ENCODE results near the gene PERM1. TPM values are rescaled to one million over a fixed set of nuclear protein-coding genes. Genes with fewer than 3 reads are reported as not detected.

The PERM1 gene
- total and polyA plus RNA-seq, 2 of the 13 experiments (the other 11 are each of a cell fraction or from before 2014, with no cell fraction given), result 0.04 to 0.29 TPM

GRCh38 chr1:1000357-1001056 is 18.6 kb upstream of the PERM1 start (continued):
- TF ChIP-seq STAT6 (CRISPR knock-in tag; IDR thresholded peaks at IDR 0.05; ENCODE audit: borderline replicate concordance), result no peak; the same call in 1 of the 2 replicates
- TF ChIP-seq, protein P1, sequence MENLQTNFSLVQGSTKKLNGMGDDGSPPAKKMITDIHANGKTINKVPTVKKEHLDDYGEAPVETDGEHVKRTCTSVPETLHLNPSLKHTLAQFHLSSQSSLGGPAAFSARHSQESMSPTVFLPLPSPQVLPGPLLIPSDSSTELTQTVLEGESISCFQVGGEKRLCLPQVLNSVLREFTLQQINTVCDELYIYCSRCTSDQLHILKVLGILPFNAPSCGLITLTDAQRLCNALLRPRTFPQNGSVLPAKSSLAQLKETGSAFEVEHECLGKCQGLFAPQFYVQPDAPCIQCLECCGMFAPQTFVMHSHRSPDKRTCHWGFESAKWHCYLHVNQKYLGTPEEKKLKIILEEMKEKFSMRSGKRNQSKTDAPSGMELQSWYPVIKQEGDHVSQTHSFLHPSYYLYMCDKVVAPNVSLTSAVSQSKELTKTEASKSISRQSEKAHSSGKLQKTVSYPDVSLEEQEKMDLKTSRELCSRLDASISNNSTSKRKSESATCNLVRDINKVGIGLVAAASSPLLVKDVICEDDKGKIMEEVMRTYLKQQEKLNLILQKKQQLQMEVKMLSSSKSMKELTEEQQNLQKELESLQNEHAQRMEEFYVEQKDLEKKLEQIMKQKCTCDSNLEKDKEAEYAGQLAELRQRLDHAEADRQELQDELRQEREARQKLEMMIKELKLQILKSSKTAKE (CRISPR knock-in tag; IDR thresholded peaks at IDR 0.05; ENCODE audit: borderline replicate concordance), result no peak
- TF ChIP-seq KLF12 (CRISPR knock-in tag; IDR thresholded peaks at IDR 0.05; ENCODE audit: borderline replicate concordance), result peak; percentile 58
- TF ChIP-seq GTF3A (CRISPR knock-in tag; conservative IDR thresholded peaks at IDR 0.05), result 0 out of 2 replicates have a peak, but pooled peaks have one; percentile 31
- TF ChIP-seq RARG (CRISPR knock-in tag; IDR thresholded peaks at IDR 0.05; ENCODE audit: low read depth), result no peak; the same call in 1 of the 2 replicates
- TF ChIP-seq ZBTB49 (CRISPR knock-in tag; IDR thresholded peaks at IDR 0.05; ENCODE audit: borderline replicate concordance), result no peak
- TF ChIP-seq ZNF460 (CRISPR knock-in tag; IDR thresholded peaks at IDR 0.05; ENCODE audit: borderline replicate concordance), result no peak; the same call in 1 of the 2 replicates
- no peak for TF ChIP-seq NFIC (IDR thresholded peaks at IDR 0.05; ENCODE audit: low read length)
- TF ChIP-seq ARNT (IDR thresholded peaks at IDR 0.05), result no peak
- TF ChIP-seq DMAP1 (CRISPR knock-in tag; IDR thresholded peaks at IDR 0.05), result peak; percentile 90
- no peak for TF ChIP-seq THYN1 (CRISPR knock-in tag; IDR thresholded peaks at IDR 0.05; ENCODE audit: borderline replicate concordance, low read depth)
- TF ChIP-seq ARHGAP35 (CRISPR knock-in tag; IDR thresholded peaks at IDR 0.05; ENCODE audit: borderline replicate concordance), result peak; percentile 78
- no peak for TF ChIP-seq ZNF652 (CRISPR knock-in tag; IDR thresholded peaks at IDR 0.05; ENCODE audit: borderline replicate concordance, low read depth)
- no peak; the same call in 1 of the 2 replicates for TF ChIP-seq IRX3 (CRISPR knock-in tag; IDR thresholded peaks at IDR 0.05; ENCODE audit: borderline replicate concordance, low read depth)
- no peak for TF ChIP-seq CAMTA2 (CRISPR knock-in tag; IDR thresholded peaks at IDR 0.05; ENCODE audit: borderline replicate concordance)
- peak; percentile 90 for TF ChIP-seq PHF8 (CRISPR knock-in tag; IDR thresholded peaks at IDR 0.05)
- TF ChIP-seq ZNF773 (CRISPR knock-in tag; IDR thresholded peaks at IDR 0.05; ENCODE audit: borderline replicate concordance), result no peak
- TF ChIP-seq MYC (CRISPR knock-in tag; IDR thresholded peaks at IDR 0.05; ENCODE audit: borderline replicate concordance), result peak; percentile 99
- TF ChIP-seq IRF1 (CRISPR knock-in tag; IDR thresholded peaks at IDR 0.05; ENCODE audit: low read depth), result no peak
